SIG-M5 treated with dmso at 0.1 percent for 504 hours (cell line): ENCODE measurements around the gene SH3BP5.
A peak's percentile ranks its signal among the peaks of the same experiment; 100 is the strongest.

Experiments used
- DNase-seq: peaks from one replicate; lab custom pipeline; 2025; ENCODE audit not compliant: unreplicated experiment; lab: John Stamatoyannopoulos, UW

Gene SH3BP5

DNA sequence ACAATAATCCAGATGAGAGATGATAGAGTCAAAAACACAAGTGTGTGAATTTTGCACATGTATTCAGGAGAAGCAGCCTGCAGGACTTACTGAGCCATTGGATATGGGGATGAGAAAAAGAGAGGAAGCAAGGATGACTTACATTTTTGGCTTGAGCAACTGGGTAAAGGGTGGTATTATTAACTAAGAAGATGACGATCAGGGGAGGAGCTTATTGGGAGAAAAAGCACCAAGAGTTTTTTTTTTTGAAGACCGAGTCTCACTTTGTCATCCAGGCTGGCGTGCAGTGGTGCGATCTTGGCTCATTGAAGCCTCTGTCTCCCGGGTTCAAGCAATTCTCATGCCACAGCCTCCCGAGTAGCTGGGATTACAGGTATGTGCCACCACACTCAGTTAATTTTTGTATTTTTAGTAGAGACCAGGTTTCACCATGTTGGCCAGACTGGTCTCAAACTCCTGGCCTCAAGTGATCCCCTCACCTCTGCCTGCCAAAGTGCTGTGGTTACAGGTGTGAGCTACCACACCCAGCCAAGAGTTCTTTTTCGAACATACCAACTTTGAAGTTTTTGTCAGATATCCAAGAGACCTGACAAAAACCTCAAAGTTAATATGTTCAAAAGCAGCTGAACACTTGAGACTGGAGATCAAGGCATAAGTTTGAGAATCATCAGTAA lies 14.8 kb upstream of the SH3BP5 start:
- DNase-seq: no peak

DNA sequence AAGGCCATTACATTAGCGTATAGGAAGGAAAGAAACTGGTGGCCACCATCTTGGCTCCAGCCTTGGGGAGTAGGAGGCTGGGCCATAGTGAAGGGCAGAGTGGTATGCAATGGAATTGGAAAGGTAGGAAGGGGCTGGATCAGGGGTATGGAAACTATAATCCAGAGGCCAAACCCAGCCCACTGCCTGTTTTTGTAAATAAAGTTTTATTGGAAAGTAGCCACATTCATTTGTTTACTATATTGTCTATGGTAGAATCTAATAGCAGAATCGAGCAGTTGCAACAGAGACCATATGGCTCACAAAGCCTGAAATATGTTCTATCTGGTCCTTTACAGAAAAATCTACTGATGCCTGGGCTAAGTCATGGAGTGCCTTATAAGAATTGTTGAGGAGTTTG lies 14.1 kb upstream of the SH3BP5 start:
- DNase-seq: no peak

DNA sequence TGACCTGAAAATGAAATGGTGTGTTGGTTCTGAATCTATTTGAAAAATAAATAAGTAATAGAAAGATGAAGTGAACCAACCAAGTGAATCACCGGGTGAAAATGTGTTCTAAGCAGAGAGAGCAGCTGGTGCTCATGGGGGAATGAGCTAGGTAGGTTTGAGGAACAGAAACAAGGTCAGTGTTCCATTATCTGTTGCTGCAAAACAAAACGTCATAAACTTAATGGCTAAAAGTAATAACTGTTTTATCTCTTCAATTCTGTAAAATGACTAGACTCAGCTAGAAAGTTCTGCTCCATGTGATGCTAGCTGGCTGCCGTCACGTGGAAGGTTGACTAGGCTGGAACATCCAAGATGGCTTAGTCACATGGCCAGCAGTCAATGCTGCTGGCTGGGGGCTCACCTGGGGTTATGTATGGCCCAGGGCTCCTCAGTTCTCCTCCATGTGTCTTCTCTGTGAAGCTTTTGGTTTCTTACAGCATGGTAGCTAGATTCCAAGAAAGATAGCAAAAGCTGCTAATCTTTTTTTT lies 13.3 kb upstream of the SH3BP5 start:
- peak; percentile 49 for DNase-seq

DNA sequence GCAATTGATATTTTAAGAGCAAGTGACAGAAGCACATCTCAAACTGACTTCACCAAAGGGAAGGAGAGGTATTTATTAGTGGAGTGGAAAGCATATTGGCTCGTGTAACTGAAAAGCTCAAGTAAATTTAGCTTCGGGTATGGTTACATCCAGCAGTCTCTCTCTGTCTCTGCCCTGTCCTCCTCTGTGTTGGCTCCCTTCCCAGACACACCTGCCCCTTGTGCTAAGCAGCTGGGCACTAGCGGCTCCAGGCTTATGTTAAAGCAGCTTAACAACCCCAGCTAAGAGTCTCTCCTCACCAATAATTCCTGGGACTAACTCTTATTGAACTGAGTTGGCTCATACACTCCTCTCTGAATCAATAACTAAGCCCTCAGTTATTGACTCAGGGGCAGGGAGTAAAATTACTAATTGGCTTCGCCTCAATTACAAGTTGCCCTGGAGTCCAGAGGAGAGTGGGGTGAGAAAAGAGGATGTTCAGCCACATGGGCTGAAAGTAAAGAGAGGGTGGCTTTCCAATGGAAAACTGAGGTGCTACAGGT lies 12.8 kb upstream of the SH3BP5 start:
- DNase-seq: no peak

DNA sequence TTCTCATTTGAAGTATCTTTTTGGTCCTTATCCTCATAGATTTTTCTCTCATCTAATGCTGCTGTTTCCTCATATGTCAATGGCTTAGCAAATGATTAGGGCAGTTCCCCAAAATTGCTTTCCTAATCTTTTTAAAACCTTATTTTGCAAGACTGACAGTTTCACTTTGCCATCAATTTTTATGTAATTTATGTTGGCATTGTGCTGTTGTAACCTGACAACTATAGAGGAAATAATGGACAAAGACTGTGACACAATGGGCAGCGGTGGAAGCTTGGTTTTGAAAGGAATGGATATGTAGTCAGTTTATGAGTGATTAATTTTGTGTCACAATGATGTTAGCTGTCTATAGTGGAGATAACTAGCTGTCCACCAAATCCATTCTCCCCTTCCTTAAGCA lies 10.6 kb upstream of the SH3BP5 start:
- peak; percentile 91 for DNase-seq

DNA sequence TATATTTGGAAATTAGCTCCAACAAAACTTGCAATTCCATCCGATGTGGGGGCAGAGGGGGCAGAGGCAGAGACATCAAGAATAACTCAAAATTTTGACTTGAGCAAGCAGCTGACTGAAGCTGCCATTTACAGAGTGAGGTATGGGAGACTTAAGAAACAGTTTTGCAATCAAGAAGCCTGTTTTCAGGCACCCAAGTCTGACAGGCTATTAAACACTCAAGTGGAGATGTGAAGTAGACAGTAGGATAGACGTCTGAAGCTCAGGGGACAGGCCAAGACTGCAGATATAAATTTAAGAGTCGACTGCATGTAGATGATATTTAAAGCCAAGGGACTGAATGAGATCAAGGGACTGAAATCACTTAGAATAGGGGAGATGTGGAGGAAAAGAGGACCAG lies 9.9 kb upstream of the SH3BP5 start:
- peak; percentile 62 for DNase-seq

DNA sequence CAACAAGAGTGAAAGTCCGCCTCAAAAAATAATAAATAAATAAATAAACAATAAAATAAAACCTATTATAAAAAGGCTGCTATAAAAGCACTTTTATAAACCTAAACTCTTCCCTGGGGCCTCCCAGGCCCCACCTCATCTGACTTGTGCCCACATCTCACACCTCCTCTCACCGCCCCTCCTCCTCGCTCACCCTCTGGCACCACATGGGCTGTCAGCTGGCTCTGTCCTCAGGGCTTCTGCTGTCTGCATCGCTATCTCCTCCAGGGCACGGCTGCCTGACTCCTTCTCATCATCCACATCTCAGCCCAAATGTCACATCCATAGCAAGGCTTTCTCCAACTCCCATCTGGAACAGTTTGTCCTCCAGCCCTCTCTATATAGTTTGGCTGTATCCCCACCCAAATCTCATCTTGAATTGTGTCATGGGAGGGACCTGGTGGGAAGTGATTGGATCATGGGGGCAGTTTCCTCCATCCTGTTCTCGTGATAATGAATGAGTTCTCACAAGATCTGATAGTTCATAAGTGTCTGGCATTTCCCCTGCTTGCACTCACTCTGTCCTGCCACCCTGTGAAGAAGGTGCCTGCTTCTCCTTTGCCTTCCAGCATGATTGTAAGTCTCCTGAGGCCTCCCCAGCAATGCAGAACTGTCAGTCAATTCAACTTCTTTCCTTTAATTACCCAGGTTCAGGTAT lies 8.8 kb upstream of the SH3BP5 start:
- no peak for DNase-seq

DNA sequence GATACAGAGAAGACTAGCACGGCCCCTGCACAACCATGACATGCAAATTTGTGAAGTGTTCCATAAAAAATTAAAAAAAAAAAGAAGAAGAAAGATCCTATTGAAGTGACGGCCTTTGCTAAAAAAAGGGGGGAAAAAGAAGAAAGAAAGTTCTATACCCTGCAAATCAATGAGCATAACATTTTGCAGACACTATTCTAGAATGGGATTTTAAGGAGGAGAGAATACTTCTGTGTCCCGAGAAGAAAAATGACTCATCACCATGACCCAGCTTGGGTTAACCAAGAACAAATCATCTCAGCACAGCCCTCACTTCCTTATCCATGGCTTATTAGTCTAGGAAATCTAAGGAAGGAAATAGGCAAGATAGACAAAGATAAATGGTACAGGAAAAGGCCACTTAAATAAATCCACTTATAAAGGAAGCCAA lies 7.4 kb upstream of the SH3BP5 start:
- peak; percentile 35 for DNase-seq

DNA sequence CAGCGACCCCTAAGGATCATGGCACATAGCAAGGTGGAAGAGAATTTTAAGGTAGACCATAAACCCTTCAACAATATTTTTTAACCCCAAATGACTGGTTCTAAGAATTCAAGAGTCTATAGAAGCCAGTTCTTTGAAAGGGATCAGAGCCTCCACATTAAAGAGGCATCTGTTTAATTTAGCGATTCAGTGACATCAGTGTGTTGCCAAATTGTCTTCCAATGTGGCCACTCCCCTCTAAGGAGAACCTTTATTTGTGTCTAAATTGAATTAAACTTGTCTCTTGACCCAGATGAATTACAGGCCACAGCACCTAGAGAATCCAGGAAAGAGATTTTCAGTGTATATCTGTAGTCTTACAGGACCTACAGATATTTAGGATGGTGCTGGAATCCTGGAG lies 6.6 kb upstream of the SH3BP5 start:
- DNase-seq: no peak

DNA sequence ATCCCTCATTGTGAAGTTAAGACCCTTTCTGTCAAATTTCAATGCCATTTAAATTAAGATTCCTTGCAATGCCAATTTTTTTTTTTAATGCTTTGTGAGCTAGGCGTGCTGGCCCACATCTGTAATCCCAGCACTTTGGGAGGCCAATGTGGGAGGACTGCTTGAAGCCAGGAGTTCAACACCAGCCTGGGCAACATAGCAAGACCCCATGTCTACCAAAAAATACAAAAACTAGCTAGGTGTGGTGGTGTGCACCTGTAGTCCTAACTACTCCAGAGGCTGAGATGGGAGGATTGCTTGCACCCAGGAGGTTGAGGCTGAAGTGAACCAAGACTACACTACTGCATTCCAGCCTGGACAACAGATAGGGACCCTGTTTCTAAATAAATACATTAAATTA lies 5.6 kb upstream of the SH3BP5 start:
- no peak for DNase-seq

DNA sequence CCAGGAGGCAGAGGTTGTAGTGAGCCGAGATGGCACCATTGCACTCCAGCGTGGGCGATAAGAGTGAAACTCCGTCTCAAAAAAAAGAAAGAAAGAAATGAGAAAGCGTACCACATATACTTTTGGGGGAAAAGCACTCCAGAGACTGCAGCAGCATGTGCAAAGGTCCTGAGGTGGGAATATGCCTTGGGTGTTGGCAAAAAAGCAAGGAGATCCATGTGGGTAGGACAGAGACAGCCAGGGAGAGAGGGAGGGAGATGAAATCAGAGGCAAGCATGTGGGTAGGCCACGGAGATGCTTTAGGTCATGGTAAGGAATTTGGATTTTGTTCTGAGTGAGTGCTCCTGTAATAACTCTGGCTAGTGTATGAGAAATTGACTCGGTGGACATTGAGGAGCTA lies 3.7 kb upstream of the SH3BP5 start:
- DNase-seq: no peak

DNA sequence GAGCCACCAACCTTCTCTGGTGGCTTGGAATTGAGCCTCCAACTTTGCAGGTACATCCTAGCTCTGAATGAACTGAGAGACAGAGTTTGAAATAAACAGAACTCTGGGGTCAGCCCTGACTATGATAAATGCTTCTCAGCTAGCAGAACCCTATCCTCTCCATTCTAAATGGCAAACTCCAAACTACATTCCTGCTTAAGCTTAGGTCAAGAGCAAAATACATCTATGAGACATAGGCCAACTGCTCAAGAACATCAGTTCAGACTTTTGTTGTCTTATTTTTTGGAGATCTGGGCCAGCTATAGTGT lies 1.5 kb upstream of the SH3BP5 start:
- no peak for DNase-seq

DNA sequence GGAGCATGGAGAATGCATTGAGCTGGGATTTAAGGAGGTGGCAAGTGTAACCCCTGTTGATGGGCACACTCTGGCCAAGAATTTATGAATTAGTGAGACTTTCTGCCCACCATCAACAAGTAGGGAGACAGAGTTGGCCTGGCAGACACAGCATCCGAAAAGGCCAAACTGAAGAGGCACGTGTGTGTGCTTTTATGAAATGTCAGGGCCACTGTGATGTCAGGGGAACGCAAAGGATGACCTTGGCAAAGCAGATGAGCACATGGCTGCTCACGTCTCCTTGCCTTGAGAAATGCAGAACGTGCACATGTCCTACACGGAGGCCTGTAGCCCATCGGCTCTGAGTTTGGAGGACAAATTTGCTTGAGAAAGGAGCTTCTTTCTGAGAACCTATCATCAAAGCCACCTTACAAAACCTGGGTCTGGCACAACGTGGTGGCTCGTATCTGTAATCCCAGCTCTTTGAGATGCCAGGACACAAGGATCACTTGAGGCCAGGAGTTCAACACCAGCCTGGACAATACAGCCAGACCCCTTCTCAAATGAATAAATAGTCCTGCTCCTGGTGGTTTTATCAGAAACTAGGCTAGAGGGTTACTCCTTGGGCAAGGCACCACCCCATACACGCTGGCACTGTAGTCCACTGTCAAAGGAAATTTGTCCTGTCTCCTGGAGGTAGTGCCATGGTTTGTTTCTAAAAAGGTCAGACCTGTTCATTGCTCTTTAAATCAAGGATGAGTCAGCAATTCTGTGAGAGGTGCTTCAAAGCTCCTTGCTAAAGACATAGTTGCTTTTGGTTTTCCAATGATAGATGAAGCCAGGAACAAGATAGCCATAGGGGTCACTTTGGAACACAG lies 941 bp upstream of the SH3BP5 start:
- no peak for DNase-seq

DNA sequence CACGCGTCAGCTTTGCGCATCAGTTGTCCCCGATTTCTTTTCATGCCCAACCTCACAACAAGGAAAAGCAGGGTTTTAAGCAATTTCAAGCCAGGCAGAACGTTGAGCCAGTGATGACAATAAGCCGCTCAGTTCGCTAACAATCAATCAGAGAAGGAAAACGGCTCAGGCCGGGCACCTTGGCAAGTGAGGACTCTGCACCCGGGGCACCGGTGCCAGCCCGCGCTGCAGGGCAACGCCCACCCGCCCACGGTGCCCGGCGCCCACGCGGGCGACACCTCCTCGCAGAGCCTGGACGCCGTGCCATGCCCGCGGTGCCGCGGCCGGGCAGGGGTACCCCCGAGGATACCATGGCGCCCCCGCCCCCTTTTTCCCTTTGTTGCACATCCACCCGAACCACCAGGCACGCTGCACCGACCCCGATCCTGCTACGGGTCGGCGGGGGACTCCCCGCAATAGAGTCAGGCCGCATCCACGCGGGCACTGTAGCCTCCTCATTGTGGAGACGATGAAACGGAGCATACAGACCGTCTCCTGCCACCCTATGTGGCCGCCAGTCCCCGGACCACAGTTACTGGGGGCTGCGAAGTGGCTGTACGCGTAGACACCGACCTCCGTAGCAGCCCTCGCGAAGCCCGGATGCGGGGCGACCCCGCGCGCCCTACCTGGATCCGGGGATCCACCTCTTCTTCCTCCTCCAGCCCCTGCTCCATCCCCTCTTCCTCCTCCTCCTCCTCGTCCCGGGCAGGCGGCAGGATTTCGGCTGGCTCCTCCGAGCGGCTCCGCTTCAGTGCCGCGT lies 581 bp downstream of the SH3BP5 start:
- DNase-seq: no peak

DNA sequence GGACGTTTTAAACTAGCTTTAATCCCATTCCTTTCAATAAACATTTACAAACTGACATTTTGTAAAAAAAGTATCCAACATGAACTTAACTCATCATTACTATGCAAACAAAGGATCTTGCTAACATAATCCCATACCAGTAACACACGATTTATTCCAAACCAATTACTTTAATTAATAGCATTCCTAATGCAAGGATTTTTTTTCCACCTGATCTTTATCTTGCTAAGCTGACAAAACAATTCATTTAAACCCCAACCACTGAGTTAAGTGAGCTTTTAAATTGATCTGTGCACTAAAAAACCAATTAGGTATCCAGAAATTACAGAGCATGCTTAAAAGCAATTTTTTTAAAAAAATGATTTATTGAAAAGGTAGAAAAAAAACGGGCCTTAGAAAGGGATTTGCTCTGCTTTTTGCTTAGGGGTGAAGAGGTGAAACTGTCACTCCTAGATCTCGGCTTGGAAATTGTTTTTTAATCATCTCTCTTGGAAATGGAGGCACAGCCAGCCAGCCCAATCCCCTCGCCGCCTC lies 1.2 kb downstream of the SH3BP5 start:
- no peak for DNase-seq

DNA sequence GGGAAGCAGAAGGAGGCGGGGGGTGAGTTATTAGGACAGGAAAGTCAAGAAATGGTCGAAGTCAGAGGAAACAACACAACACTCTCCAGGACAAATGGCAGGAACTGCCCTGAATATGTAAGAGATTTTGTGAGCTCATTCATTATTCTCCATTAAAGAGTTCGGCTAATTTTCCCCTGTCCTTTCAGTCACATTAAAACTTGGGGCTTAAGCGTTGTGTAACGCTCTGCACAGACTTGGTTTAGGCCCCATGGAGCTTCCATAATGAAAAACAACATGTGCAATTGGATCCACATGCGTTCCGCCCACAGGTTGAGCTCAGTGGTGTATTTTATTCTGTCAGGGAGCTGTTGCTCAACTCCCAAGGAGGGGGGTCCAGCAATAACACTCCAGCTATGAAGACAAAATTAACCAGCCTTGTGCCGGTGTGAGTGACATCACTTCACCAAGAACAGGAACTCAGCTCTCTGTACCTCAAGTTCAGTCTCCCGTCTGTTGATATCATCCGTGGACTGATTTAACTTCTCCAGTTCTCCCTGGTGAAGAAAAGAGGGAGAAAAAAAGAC lies 2.3 kb downstream of the SH3BP5 start:
- DNase-seq: peak; percentile 76

DNA sequence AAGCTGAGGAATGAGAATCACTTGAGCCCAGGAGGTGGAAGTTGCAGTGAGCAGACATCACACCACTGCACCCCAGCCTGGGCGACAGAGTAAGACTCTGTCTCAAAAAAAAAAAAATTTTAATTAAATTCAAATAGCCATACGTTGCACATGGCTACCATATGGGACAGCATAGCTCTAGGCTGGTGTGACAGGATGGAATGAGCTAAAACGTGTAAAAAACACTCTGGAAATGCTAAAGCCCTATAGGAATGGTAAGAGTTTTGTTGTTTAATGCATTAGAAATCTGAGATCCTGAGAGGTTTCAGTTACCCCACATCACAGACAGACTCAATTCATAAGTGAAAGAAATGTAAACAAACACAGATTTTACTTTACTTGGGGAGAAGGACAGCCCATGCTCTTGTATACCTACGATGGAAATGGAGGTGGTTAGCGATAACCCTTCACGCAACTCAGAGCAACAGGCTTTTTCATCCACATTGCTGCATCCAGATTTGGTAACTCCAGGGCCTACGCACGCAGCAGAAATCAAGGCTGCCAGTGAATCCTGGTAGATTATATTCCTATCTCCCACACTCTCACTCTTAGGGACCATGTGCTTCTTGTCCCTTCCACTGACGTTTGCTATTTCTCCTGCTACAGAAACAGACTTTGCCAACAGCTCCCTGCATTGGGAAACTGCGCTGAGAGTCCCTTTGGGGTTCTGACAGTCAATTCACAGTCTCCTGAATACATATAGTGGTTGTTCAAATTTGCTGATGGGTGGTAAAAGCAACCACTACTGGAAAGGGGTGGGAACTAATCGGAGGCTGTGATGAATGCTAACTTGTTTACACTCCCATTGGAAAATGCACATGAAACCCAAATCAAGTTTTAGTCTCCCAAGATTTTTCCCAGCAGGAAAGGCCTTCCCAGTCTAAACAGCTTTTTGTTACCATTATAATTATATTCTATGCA lies 3.1 kb downstream of the SH3BP5 start:
- DNase-seq: no peak

DNA sequence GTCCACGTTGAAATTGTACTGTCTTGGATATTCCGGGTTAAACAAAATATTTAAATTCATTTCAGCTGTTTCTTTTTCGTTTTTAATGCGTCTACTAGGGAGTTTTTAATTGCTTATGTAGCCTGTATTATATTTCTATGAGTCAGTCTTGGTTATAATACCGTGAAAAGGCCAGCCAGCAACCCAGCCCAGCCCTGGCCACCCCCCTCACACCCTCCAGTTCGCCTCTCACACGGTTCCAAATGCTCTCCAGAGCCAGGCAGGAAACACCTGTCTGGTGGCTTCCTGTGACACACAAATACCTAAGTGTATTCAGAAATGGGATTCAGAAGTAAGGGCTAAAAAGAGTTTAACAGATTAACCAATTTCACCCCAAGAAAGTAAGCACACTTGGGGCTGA lies 4.4 kb downstream of the SH3BP5 start:
- peak; percentile 36 for DNase-seq

DNA sequence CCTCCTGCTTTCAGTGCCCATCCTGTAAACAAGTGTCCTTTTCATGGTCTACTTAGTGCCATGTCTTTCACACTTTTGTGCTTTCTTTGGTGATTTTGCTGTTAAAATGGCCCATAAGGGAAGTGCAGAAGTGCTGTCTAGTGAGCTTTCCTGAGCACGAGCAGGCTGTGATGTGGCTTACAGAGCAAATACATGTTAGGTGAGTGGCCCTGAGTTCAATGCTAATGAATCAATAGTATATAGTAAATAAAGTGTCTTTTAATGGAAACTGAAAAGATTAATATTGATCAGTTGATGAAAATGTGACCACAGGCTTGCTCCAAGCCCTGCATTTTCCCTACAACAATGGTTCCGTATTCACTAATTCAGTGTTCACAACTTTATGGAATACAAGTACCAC lies 5.7 kb downstream of the SH3BP5 start:
- DNase-seq: no peak
